SK-N-MC (cell line): ENCODE measurements around the gene ADIRF.

Experiments used
- EZH2 ChIP-seq: fragments of 200-600 bp; sonication (generic); IDR thresholded peaks from one replicate; pipeline ENCODE4 v1.6.1; 2017; ENCODE audit warnings: antibody characterized with exemption
- POLR2AphosphoS5 ChIP-seq: IDR thresholded peaks from 2 replicates; pipeline ENCODE4 v1.6.1; 2012; ENCODE audit warnings: mild to moderate bottlenecking, low read depth, low read length, borderline replicate concordance

- no peak for TF ChIP-seq EZH2
- no peak for TF ChIP-seq POLR2AphosphoS5
Observed at GRCh38 chr10:86979296-86979818, 11.1 kb downstream of the ADIRF start.
